Measurements from ENCODE around the gene XAGE5.
"Not testable (repeated sequence)": the region's sequence is repeated elsewhere in the genome, so short reads cannot be mapped to it uniquely, and the experiment has no call there.

XAGE5 gene, protein sequence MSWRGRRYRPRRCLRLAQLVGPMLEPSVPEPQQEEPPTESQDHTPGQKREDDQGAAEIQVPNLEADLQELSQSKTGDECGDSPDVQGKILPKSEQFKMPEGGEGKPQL

DNA sequence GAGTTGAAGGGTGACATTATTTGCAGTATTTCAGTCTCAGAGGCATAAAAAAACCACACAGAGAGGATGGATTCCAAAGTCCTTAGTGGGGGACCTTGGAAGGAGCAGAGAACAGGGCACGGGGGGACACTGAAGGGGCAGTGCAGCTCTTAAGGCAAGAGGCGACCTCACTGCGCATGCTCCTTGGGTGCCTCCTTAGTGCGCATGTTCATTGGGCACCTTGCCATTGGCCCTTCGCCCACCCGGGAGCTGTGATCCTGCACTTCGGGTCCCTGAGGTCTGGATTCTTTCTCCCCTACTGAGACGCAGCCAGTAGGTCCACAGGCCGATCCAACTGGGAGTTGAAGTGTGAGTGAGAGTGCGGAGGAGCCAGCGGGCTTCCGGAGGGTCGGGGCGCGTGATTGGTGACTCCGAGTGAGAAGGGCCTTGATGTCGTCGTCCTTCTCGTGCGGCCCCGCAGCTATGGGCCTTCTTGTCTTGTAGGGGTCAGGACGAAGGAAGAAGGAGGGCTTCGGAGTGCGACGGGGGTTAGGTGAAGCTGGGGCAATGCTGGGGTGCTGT, at the start of gene XAGE5:
Gene XAGE5 (plus strand): TSS at position 223 of the 561 bp plus-strand sequence. CDS start 1,280 bp downstream, outside the sequence.
- DNase-seq (ENCODE audit: low read depth), result no peak

GRCh38 chrX:52765983-52766382, 45.1 kb upstream of the XAGE5 start:
- not testable (repeated sequence) for DNase-seq (ENCODE audit: low read depth)

DNA sequence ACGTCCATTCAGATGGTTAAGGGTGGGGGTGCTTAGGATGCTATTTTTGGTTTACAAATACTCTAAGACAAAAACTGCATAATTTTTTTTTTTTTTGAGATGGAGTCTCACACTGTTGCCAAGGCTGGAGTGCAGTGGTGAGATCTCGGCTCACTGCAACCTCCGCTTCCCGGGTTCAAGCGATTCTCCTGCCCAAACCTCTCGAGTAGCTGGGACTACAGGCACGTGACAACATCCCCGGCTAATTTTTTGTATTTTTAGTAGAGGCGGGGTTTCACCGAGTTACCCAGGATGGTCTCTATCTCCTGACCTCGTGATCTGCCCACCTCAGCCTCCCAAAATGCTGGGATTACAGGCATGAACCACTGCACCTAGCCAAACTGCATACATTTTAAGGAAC, 37.6 kb upstream of the XAGE5 start:
- DNase-seq (ENCODE audit: low read depth), result not testable (repeated sequence)

DNA sequence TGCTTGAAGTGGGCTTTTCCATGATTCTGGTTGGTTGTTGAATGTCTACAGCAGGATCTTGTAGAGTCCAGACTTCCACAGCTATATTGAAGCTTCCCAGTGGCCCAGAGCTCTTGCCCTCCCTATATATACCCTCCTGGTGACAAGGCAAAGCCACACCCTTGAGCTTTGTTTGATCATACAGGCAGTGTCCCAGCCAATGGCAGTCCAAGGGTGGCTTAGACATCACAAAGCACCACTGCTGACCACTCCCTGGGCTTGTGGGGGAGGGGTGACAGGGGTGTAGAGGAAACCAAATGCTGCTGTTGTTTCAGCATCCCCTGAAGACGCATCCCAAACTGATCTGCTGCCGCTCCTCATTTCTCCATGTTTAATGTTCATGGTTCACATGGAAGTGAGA, 13.8 kb upstream of the XAGE5 start, which contains the start of gene SPANXN5:
Gene SPANXN5 (minus strand): TSS at position 101 of the 400 bp plus-strand sequence. CDS start 79 bp downstream, at position 22.
- not testable (repeated sequence) for DNase-seq (ENCODE audit: low read depth)

GRCh38 chrX:52804876-52805275, 6.2 kb upstream of the XAGE5 start:
- not testable (repeated sequence) for DNase-seq (ENCODE audit: low read depth)

GRCh38 chrX:52819788-52820187, 8.7 kb downstream of the XAGE5 start:
- no peak for DNase-seq (ENCODE audit: low read depth)

GRCh38 chrX:52821079-52821760, 10.1 kb downstream of the XAGE5 start:
- no peak for DNase-seq (ENCODE audit: low read depth)

- no peak for DNase-seq (ENCODE audit: low read depth)
Measured at GRCh38 chrX:52824608-52825007, 13.5 kb downstream of the XAGE5 start.

GRCh38 chrX:52830551-52830950, 19.5 kb downstream of the XAGE5 start:
- no peak for DNase-seq (ENCODE audit: low read depth)

DNA sequence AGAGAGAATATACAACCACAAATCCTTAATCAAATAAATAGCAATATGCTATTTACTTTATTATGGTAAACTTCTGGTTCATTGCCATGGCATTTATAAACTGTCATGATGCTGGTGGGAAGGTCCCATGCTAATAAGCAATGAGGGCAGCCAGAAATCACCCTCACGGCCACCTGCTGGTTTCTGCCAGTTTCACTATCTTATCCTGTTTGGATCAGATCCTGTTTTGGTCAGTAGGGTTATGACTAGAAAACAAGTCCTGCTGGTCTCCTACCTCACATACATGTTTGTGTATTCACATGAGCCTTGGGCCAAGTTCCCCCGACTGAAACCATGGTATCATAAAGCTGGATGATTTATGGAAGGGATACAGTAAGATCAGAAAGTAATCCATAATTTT, 28.1 kb downstream of the XAGE5 start:
- no peak for DNase-seq (ENCODE audit: low read depth)

- DNase-seq (ENCODE audit: low read depth), result not testable (repeated sequence)
Measured at GRCh38 chrX:52843619-52844018, 32.5 kb downstream of the XAGE5 start.

DNA sequence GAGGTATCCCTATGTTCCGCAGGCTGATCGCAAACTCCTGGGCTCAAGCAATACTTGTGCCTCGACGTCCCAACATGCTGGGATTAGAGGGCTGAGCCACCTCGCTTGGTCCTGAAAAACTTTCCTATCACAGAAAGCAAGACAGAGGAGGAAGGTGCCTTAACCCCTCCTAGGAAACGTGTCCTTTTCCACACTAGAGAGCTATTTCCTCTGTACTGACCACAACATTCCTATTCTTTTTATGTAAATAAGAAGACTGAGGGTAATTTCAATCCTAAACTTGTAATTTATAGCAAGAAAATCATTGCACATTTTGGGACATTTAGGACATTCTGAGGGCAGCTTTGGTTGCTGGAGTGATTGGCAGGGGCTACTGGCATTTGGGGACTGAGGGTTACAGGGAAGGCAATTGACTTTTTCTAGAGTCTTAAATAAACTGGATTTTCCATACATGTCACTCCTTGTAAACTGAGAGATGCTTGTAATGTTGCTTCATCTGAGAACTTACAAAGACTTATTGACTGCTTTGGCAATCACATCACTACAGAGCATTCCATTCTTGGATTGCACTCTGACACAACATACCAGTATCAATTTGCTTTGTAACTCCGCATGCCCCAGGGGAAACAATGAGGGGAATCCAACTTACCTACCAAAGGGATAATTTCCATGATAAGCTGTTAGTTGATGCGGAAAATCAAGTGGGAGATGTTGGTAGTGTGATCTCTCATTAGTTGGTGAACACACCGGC, 41.2 kb downstream of the XAGE5 start:
- no peak for DNase-seq (ENCODE audit: low read depth)

DNA sequence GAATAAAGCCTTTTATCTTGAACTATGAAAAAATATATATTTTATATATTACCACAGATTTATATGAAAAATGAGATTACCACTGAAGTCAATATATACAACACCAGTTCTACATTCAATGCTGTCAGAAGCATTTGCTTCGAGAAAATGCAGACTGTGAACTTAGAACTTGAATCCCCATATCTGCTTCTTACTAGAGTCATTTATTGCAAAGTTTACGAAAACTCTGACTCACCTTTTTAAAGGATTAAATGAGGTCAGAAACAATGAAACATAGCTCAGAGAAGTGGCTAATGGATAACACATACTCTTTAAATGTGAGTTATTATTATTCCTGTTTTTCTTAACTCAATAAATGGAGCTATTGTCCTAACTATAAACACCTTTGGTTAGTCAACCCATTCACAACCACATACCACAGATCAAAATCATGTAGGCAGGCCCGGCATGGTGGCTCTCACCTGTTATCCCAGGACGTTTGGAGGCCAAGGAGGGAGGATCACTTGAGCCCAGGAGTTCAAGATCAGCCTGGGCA, 46.0 kb downstream of the XAGE5 start:
- DNase-seq (ENCODE audit: low read depth), result not testable (repeated sequence)

DNA sequence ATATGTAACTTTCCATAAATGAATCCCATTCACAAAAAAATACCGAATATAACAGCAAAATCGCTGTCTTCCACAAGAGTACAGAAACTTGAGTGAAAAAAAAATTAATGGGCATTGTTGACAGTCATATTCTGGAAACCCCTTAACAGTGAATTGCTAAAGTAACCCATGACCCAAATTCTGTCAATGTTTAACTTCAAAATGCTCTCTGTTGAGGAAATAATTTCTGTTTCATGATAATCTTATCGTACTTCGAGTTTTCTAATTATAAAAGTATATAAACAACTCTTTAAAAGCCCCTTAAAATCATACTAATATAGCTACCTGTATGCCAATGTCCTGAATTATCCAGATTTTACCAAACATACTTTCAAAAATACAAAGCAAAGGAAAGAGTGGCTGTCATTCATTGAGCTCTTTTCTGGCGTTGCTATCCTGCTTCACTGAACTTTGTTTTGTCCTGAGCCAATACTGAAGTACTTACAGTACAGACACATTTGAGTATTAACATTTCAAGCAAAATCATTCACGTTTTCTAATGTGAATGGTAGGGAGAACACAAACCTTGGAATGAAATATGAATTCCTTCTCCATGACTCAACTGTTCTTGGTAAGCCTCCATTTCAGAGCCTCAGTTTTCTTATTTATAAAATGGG, 54.4 kb downstream of the XAGE5 start:
- no peak for DNase-seq (ENCODE audit: low read depth)
